Esophagus muscularis mucosa (tissue), 4 donors: ENCODE results near the gene LSM10. TPM values are rescaled to one million over a fixed set of nuclear protein-coding genes. Genes with fewer than 3 reads are reported as not detected.

Source experiments
- DNase-seq: peaks from one replicate; pipeline ENCODE4 v3.0.0-alpha.2; 2017; ENCODE audit errors: extremely low spot score
- H3K27ac ChIP-seq, 4 donors: fragments of 200-600 bp; sonication (generic); replicated peaks in 1 of 4; 1 replicate in 3 of 4; 2 replicates in 1 of 4; pipeline ENCODE4 v1.5.1; 2016 to 2019; ENCODE audit warnings: mild to moderate bottlenecking in 1 of 4
- H3K27me3 ChIP-seq, 4 donors: fragments of 200-600 bp; sonication (generic); one replicate each; pipeline versions ENCODE4 v1.5.1 to v1.6.0; 2016 to 2019
- H3K36me3 ChIP-seq, 4 donors: fragments of 200-600 bp; sonication (generic); one replicate each; pipeline ENCODE4 v1.5.1; 2016 to 2019
- H3K4me1 ChIP-seq, 4 donors: fragments of 200-600 bp; sonication (generic); one replicate each; pipeline ENCODE4 v1.5.1; 2016 to 2019
- H3K4me3 ChIP-seq, 4 donors: fragments of 200-600 bp; sonication (generic); 1 replicate in 2 of 4; 2 replicates in 2 of 4; pipeline ENCODE4 v1.5.1; 2016 to 2019; ENCODE audit warnings: mild to moderate bottlenecking in 4 of 4, moderate library complexity in 1 of 4
- H3K9me3 ChIP-seq, 4 donors: fragments of 200-600 bp; sonication (generic); 1 replicate in 3 of 4; 2 replicates in 1 of 4; pipeline ENCODE4 v1.5.1; 2016 to 2019
- CTCF ChIP-seq, 3 experiments: fragments of 200-600 bp in 2 of 3; fragments of 450-650 bp in 1 of 3; sonication (generic) in 2 of 3; IDR thresholded peaks; one replicate each; pipeline ENCODE4 v1.5.1; 2017 to 2019; ENCODE audit warnings: antibody characterized with exemption in 3 of 3, mild to moderate bottlenecking in 2 of 3, moderate library complexity in 1 of 3
- EP300 ChIP-seq: sonication (generic); formaldehyde crosslinking; IDR thresholded peaks from one replicate; pipeline ENCODE4 v1.6.1; 2017; ENCODE audit warnings: antibody characterized with exemption
- POLR2A ChIP-seq: fragments of 450-650 bp; IDR thresholded peaks from one replicate; pipeline ENCODE4 v1.6.1; 2017; ENCODE audit warnings: antibody characterized with exemption, moderate library complexity, mild to moderate bottlenecking, low read depth
- POLR2AphosphoS5 ChIP-seq, 2 donors: sonication (generic); formaldehyde crosslinking; IDR thresholded peaks; one replicate each; pipeline ENCODE4 v1.6.1; 2017; ENCODE audit warnings: antibody characterized with exemption in 2 of 2
- WGBS: methylation state at CpG from one replicate; pipeline ENCODE4 v1.1.5; 2018; 5-methylcytosine and 5-hydroxymethylcytosine counted together
- intact Hi-C: fragments of 100-400 bp; cut with DNase I; formaldehyde crosslinking; loops from one replicate; pipeline ENCODE4 v1.15.1; 2023
- total RNA-seq, 4 donors: library from RNA; depleted of rRNA; stranded (reverse); fragments of >200 nt; gene quantifications; one replicate each; pipeline versions ENCODE4 v1.1.0 to v1.2.1, GENCODE V29; 2016

The LSM10 gene
- total RNA-seq, 4 donors from 2014 or later: 42.2 to 64.5 (median 59.5) TPM

DNA sequence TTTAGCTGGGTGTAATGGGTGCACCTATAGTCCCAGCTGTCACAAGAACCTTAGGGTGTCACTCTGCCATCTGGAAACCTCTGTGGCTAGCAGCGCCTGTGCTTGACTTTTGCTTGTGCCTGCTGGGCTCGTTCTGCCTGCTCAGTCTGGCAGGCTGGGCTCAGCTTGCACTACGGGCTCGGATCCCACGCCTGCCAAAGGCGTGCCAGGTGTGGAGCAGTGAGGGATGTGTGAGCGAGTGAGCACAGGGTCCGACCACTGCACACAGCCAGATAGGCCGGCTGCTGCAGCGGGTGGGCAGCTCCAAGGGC lies 2.8 kb upstream of the LSM10 start:
- H3K36me3 ChIP-seq: no peaks in the 10 kb centered on the region
- 87% methylated on average over 9 of the region's 10 CpGs for WGBS
- intact Hi-C loops: no loop called here
- H3K4me1 ChIP-seq: peaks cover 17 to 27% (median 25%) of the 10 kb centered on the region in 4 donors
- no peak overlapping the region for H3K4me3 ChIP-seq
- no peaks in the 10 kb centered on the region for H3K27me3 ChIP-seq
- H3K9me3 ChIP-seq: no peaks in the 10 kb centered on the region
- DNase-seq: no peak
- TF ChIP-seq POLR2AphosphoS5 (IDR thresholded peaks at IDR 0.05) (no peak), EP300 (no peak), CTCF (IDR thresholded peaks at IDR 0.05) (no peak), POLR2A (no peak)
- H3K27ac ChIP-seq: peak overlapping the region in 2 of 4 donors; percentile 10 to 35

- no peak for TF ChIP-seq CTCF (IDR thresholded peaks at IDR 0.05)
- no peak for TF ChIP-seq POLR2A
- TF ChIP-seq POLR2AphosphoS5 (IDR thresholded peaks at IDR 0.05): no peak
- Histone ChIP-seq H3K4me1 (peaks cover 17 to 43% (median 29%) of the 10 kb centered on the region in 4 donors), H3K36me3 (peaks cover 7 to 8% (median 8%) of the 10 kb centered on the region in 4 donors), H3K9me3 (no peaks in the 10 kb centered on the region), H3K4me3 (no peak overlapping the region), H3K27ac (peak overlapping the region; percentile 92 to 99 (median 97)), H3K27me3 (no peaks in the 10 kb centered on the region)
- WGBS: 82% methylated on average over 7 of the region's 7 CpGs
- no peak for DNase-seq
- intact Hi-C loops: no loop called here
Observed at GRCh38 chr1:36398370-36398977, 766 bp upstream of the LSM10 start.

GRCh38 chr1:36397083-36397377 lies 678 bp downstream of the LSM10 start:
- intact Hi-C loops: no loop called here
- Histone ChIP-seq H3K36me3 (peaks cover 12 to 23% (median 23%) of the 10 kb centered on the region in 4 donors), H3K27me3 (no peaks in the 10 kb centered on the region), H3K9me3 (no peaks in the 10 kb centered on the region), H3K4me1 (peaks cover 17 to 47% (median 31%) of the 10 kb centered on the region in 4 donors), H3K4me3 (peak overlapping the region; percentile 71 to 91 (median 85)), H3K27ac (peak overlapping the region; percentile 92 to 99 (median 97))
- no peak for DNase-seq
- 4% methylated on average over 5 of the region's 5 CpGs for WGBS
- TF ChIP-seq POLR2AphosphoS5 (IDR thresholded peaks at IDR 0.05): no peak
- TF ChIP-seq POLR2A: no peak

- 76% methylated on average over 6 of the region's 6 CpGs for WGBS
- TF ChIP-seq POLR2AphosphoS5 (IDR thresholded peaks at IDR 0.05) (no peak), POLR2A (no peak)
- no peak for DNase-seq
- Histone ChIP-seq H3K27ac (peak overlapping the region; percentile 92 to 99 (median 97)), H3K36me3 (peaks cover 14 to 29% (median 29%) of the 10 kb centered on the region in 4 donors), H3K4me3 (peak overlapping the region in 2 of 4 donors; percentile 71 to 83), H3K9me3 (no peaks in the 10 kb centered on the region), H3K4me1 (peaks cover 17 to 47% (median 31%) of the 10 kb centered on the region in 4 donors), H3K27me3 (no peaks in the 10 kb centered on the region)
- intact Hi-C loops: no loop called here
Observed at GRCh38 chr1:36396359-36396758, 1.3 kb downstream of the LSM10 start.

- Histone ChIP-seq H3K4me3 (no peak overlapping the region), H3K27me3 (no peaks in the 10 kb centered on the region), H3K27ac (no peak overlapping the region), H3K9me3 (no peaks in the 10 kb centered on the region), H3K4me1 (peaks cover 26 to 64% (median 44%) of the 10 kb centered on the region in 4 donors), H3K36me3 (peaks cover 17 to 48% (median 44%) of the 10 kb centered on the region in 4 donors)
- no peak for DNase-seq
- TF ChIP-seq POLR2AphosphoS5 (IDR thresholded peaks at IDR 0.05): no peak
- TF ChIP-seq EP300: no peak
- no peak for TF ChIP-seq POLR2A
- no peak for TF ChIP-seq CTCF (IDR thresholded peaks at IDR 0.05)
- 100% methylated on average over 1 of the region's 19 CpGs for WGBS
- intact Hi-C loops: no loop called here
Observed at GRCh38 chr1:36393686-36394085, 4.0 kb downstream of the LSM10 start.

- Histone ChIP-seq H3K27me3 (no peaks in the 10 kb centered on the region), H3K36me3 (peaks cover 17 to 48% (median 44%) of the 10 kb centered on the region in 4 donors), H3K4me1 (peaks cover 25 to 65% (median 46%) of the 10 kb centered on the region in 4 donors), H3K4me3 (no peak overlapping the region), H3K9me3 (no peaks in the 10 kb centered on the region), H3K27ac (no peak overlapping the region)
- intact Hi-C loops: no loop called here
- no peak for DNase-seq
- TF ChIP-seq CTCF (IDR thresholded peaks at IDR 0.05) (no peak), POLR2A (no peak), POLR2AphosphoS5 (IDR thresholded peaks at IDR 0.05) (no peak), EP300 (no peak)
- 88% methylated on average over 3 of the region's 4 CpGs for WGBS
Observed at GRCh38 chr1:36392836-36393235, 4.9 kb downstream of the LSM10 start.
